ENCODE measurements around the gene PORCN. TPM values are rescaled to one million over a fixed set of nuclear protein-coding genes. Genes with fewer than 3 reads are reported as not detected.

Gene PORCN
- total RNA-seq, 4 donors from 2014 or later: 15.0 to 21.5 (median 18.9) TPM

- intact Hi-C loops (cut with DNase I): no loop called here
- H3K27ac ChIP-seq (replicated peaks in 1 of 4): no peak overlapping the region
- H3K4me1 ChIP-seq: peaks cover 0 to 12% (median 8%) of the 10 kb centered on the region in 4 donors
- peaks cover 5 to 49% (median 38%) of the 10 kb centered on the region in 4 donors for H3K36me3 ChIP-seq
- H3K4me3 ChIP-seq: no peak overlapping the region
- H3K27me3 ChIP-seq: no peaks in the 10 kb centered on the region
- no peak for TF ChIP-seq CTCF (IDR thresholded peaks at IDR 0.05)
- no peak for TF ChIP-seq EP300 (IDR thresholded peaks at IDR 0.05)
- no peak for TF ChIP-seq POLR2A (IDR thresholded peaks at IDR 0.05; ENCODE audit: low read depth)
- no peak for TF ChIP-seq POLR2AphosphoS5 (IDR thresholded peaks at IDR 0.05)
- WGBS: 82% methylated on average over 3 of the region's 3 CpGs
- H3K9me3 ChIP-seq: no peaks in the 10 kb centered on the region
- DNase-seq (ENCODE audit: extremely low spot score): no peak
These were observed 28.2 kb upstream of the PORCN start for GRCh38 chrX:48480583-48480982.

- Histone ChIP-seq H3K4me1 (peaks cover 0 to 1% (median under 1%) of the 10 kb centered on the region in 4 donors), H3K27ac (replicated peaks in 1 of 4) (no peak overlapping the region), H3K4me3 (no peak overlapping the region), H3K9me3 (no peaks in the 10 kb centered on the region), H3K27me3 (no peaks in the 10 kb centered on the region), H3K36me3 (peaks cover 5 to 49% (median 38%) of the 10 kb centered on the region in 4 donors)
- WGBS: 83% methylated on average over 1 of the region's 7 CpGs
- DNase-seq (ENCODE audit: extremely low spot score): no peak
- no peak for TF ChIP-seq CTCF (IDR thresholded peaks at IDR 0.05)
- TF ChIP-seq EP300 (IDR thresholded peaks at IDR 0.05): no peak
- no peak for TF ChIP-seq POLR2A (IDR thresholded peaks at IDR 0.05; ENCODE audit: low read depth)
- TF ChIP-seq POLR2AphosphoS5 (IDR thresholded peaks at IDR 0.05): no peak
- intact Hi-C loops (cut with DNase I): no loop called here
These were observed 26.3 kb upstream of the PORCN start for GRCh38 chrX:48482526-48482925.

- WGBS: 73% methylated on average over 7 of the region's 10 CpGs
These were observed 21.4 kb upstream of the PORCN start for GRCh38 chrX:48487362-48487798.

GRCh38 chrX:48488034-48488433 lies 20.8 kb upstream of the PORCN start:
- H3K4me1 ChIP-seq: no peaks in the 10 kb centered on the region
- no peaks in the 10 kb centered on the region for H3K27me3 ChIP-seq
- intact Hi-C loops (cut with DNase I): no loop called here
- H3K36me3 ChIP-seq: peaks cover 0 to 20% (median 13%) of the 10 kb centered on the region in 4 donors
- H3K4me3 ChIP-seq: no peak overlapping the region
- DNase-seq (ENCODE audit: extremely low spot score): no peak
- no peak overlapping the region for H3K27ac ChIP-seq (replicated peaks in 1 of 4)
- H3K9me3 ChIP-seq: no peaks in the 10 kb centered on the region
- no peak for TF ChIP-seq CTCF (IDR thresholded peaks at IDR 0.05)
- TF ChIP-seq POLR2AphosphoS5 (IDR thresholded peaks at IDR 0.05): no peak
- TF ChIP-seq EP300 (IDR thresholded peaks at IDR 0.05): no peak
- no peak for TF ChIP-seq POLR2A (IDR thresholded peaks at IDR 0.05; ENCODE audit: low read depth)
- 70% methylated on average over 3 of the region's 3 CpGs for WGBS

More at GRCh38 chrX:48487362-48487798, 21.4 kb upstream of the PORCN start:
- Histone ChIP-seq H3K36me3 (peaks cover 0 to 24% (median 19%) of the 10 kb centered on the region in 4 donors), H3K4me1 (no peaks in the 10 kb centered on the region), H3K9me3 (no peaks in the 10 kb centered on the region), H3K27ac (replicated peaks in 1 of 4) (no peak overlapping the region), H3K27me3 (no peaks in the 10 kb centered on the region), H3K4me3 (no peak overlapping the region)
- no peak for TF ChIP-seq POLR2AphosphoS5 (IDR thresholded peaks at IDR 0.05)
- no peak for TF ChIP-seq POLR2A (IDR thresholded peaks at IDR 0.05; ENCODE audit: low read depth)
- TF ChIP-seq EP300 (IDR thresholded peaks at IDR 0.05): no peak
- no peak for TF ChIP-seq CTCF (IDR thresholded peaks at IDR 0.05)
- intact Hi-C loops (cut with DNase I): no loop called here
- no peak for DNase-seq (ENCODE audit: extremely low spot score)

GRCh38 chrX:48489296-48489695 lies 19.5 kb upstream of the PORCN start:
- no peak overlapping the region for H3K4me3 ChIP-seq
- H3K4me1 ChIP-seq: peaks cover 0 to 3% (median 0%) of the 10 kb centered on the region in 4 donors
- H3K27me3 ChIP-seq: no peaks in the 10 kb centered on the region
- H3K9me3 ChIP-seq: no peaks in the 10 kb centered on the region
- no peak for TF ChIP-seq CTCF (IDR thresholded peaks at IDR 0.05)
- no peak for TF ChIP-seq POLR2A (IDR thresholded peaks at IDR 0.05; ENCODE audit: low read depth)
- no peak for TF ChIP-seq POLR2AphosphoS5 (IDR thresholded peaks at IDR 0.05)
- intact Hi-C loops (cut with DNase I): no loop called here
- DNase-seq (ENCODE audit: extremely low spot score): no peak
- peaks cover 0 to 8% (median 1%) of the 10 kb centered on the region in 4 donors for H3K36me3 ChIP-seq
- WGBS: 77% methylated on average over 8 of the region's 9 CpGs
- no peak overlapping the region for H3K27ac ChIP-seq (replicated peaks in 1 of 4)
